GM12891 (cell line): ENCODE results near the gene PIP.
"Not testable (repeated sequence)": the region's sequence is repeated elsewhere in the genome, so short reads cannot be mapped to it uniquely, and the experiment has no call there.

Source experiments
- POLR2A ChIP-seq: IDR thresholded peaks from 2 replicates; pipeline ENCODE4 v1.6.1; 2011; ENCODE audit warnings: low read depth, low read length, control low read depth
- POLR2AphosphoS5 ChIP-seq: IDR thresholded peaks from 2 replicates; pipeline ENCODE4 v1.6.1; 2011; ENCODE audit warnings: low read depth, low read length, control low read depth
- TAF1 ChIP-seq: IDR thresholded peaks from 2 replicates; pipeline ENCODE4 v1.6.1; 2011; ENCODE audit warnings: low read depth, low read length, control low read depth

DNA sequence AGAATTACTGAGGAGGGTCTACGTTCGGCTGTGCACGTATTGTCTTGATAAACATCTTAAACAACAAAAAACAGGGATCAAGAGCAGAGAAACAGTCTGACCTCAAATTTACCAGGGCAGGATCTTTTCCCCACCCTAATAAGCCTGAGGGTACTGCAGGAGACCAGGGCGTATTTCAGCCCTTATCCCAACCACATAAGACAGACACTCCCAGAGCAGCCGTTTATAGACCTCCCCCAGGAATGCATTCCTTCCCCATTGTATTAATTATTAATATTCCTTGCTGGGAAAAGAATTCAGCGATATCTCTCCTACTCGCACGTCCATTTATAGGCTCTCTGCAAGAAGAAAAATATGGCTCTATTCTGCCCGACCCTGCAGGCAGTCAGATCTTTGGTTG lies 8.6 kb upstream of the PIP start:
- TF ChIP-seq POLR2AphosphoS5, POLR2A, TAF1: not testable (repeated sequence)
